Measurements from ENCODE around the gene CIDEA. TPM values are rescaled to one million over a fixed set of nuclear protein-coding genes. Genes with fewer than 3 reads are reported as not detected.

CIDEA gene
- total and polyA plus RNA-seq, 9 of the 15 experiments (the other 6 are each of a cell fraction or from before 2014, with no cell fraction given): not detected

DNA sequence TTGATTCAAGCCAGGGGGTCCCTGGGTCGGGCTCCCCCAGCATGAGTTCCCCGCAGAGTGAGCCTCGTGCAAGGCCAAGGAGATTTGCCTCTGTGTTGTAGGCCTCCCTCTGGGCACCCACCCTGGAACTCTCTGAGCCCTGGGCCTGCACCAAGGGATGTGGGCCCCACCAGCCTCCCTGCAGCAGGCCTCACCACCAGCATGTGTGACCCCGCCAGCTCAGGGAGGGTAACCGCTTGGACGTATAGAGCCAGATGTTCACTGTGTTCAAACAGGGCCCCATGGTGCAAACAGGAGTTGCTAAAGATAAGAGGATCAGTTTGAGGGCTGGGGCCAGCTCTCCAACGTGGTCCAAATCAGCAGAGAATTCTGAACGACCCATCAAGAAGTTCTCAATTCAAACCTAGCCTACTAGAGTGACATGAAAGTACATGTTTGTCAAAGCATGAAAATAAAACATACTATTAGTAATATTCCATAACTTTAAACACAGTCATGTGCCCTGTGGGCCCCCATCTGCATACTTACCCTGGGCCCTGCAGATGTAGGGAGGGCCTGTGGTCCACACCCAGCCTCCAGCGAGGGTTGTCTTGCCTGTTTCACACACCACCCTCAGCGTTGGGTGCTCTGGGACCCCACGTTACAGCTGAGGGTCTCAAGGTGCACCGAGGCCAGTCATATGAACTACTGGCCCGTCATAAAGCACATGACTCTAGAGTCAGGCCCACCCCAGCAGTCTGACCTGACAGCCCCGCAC, 48.4 kb downstream of the CIDEA start (continued):
- TF ChIP-seq, protein P1, sequence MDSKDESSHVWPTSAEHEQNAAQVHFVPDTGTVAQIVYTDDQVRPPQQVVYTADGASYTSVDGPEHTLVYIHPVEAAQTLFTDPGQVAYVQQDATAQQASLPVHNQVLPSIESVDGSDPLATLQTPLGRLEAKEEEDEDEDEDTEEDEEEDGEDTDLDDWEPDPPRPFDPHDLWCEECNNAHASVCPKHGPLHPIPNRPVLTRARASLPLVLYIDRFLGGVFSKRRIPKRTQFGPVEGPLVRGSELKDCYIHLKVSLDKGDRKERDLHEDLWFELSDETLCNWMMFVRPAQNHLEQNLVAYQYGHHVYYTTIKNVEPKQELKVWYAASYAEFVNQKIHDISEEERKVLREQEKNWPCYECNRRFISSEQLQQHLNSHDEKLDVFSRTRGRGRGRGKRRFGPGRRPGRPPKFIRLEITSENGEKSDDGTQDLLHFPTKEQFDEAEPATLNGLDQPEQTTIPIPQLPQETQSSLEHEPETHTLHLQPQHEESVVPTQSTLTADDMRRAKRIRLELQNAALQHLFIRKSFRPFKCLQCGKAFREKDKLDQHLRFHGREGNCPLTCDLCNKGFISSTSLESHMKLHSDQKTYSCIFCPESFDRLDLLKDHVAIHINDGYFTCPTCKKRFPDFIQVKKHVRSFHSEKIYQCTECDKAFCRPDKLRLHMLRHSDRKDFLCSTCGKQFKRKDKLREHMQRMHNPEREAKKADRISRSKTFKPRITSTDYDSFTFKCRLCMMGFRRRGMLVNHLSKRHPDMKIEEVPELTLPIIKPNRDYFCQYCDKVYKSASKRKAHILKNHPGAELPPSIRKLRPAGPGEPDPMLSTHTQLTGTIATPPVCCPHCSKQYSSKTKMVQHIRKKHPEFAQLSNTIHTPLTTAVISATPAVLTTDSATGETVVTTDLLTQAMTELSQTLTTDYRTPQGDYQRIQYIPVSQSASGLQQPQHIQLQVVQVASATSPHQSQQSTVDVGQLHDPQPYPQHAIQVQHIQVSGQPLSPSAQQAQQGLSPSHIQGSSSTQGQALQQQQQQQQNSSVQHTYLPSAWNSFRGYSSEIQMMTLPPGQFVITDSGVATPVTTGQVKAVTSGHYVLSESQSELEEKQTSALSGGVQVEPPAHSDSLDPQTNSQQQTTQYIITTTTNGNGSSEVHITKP (IDR thresholded peaks at IDR 0.05; ENCODE audit: partially characterized antibody): peak; percentile 19
- TF ChIP-seq ZNF197 (CRISPR knock-in tag; IDR thresholded peaks at IDR 0.05; ENCODE audit: low read depth): 0 out of 2 replicates have a peak, but pooled peaks have one; percentile 76
- TF ChIP-seq, protein P2, sequence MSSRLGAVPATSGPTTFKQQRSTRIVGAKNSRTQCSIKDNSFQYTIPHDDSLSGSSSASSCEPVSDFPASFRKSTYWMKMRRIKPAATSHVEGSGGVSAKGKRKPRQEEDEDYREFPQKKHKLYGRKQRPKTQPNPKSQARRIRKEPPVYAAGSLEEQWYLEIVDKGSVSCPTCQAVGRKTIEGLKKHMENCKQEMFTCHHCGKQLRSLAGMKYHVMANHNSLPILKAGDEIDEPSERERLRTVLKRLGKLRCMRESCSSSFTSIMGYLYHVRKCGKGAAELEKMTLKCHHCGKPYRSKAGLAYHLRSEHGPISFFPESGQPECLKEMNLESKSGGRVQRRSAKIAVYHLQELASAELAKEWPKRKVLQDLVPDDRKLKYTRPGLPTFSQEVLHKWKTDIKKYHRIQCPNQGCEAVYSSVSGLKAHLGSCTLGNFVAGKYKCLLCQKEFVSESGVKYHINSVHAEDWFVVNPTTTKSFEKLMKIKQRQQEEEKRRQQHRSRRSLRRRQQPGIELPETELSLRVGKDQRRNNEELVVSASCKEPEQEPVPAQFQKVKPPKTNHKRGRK (tag; IDR thresholded peaks at IDR 0.05): no peak
- 0 out of 2 replicates have a peak, but pooled peaks have one; percentile 40 for TF ChIP-seq HDAC2 (IDR thresholded peaks at IDR 0.05)
- TF ChIP-seq SMC3 (conservative IDR thresholded peaks at IDR 0.05; ENCODE audit: insufficient read depth, low read depth, low read length): no peak
- peak; percentile 34; the same call in 1 of the 2 replicates for TF ChIP-seq TOE1 (IDR thresholded peaks at IDR 0.05; ENCODE audit: borderline replicate concordance)
- TF ChIP-seq TOE1 (CRISPR knock-in tag; IDR thresholded peaks at IDR 0.05; ENCODE audit: borderline replicate concordance, low read depth): no peak
- peak; percentile 82 for TF ChIP-seq KLF16 (IDR thresholded peaks at IDR 0.05)
- peak; percentile 57 for TF ChIP-seq EP400 (IDR thresholded peaks at IDR 0.05)
- TF ChIP-seq ETV5 (CRISPR knock-in tag; IDR thresholded peaks at IDR 0.05; ENCODE audit: low read depth): no peak
- TF ChIP-seq, protein P3, sequence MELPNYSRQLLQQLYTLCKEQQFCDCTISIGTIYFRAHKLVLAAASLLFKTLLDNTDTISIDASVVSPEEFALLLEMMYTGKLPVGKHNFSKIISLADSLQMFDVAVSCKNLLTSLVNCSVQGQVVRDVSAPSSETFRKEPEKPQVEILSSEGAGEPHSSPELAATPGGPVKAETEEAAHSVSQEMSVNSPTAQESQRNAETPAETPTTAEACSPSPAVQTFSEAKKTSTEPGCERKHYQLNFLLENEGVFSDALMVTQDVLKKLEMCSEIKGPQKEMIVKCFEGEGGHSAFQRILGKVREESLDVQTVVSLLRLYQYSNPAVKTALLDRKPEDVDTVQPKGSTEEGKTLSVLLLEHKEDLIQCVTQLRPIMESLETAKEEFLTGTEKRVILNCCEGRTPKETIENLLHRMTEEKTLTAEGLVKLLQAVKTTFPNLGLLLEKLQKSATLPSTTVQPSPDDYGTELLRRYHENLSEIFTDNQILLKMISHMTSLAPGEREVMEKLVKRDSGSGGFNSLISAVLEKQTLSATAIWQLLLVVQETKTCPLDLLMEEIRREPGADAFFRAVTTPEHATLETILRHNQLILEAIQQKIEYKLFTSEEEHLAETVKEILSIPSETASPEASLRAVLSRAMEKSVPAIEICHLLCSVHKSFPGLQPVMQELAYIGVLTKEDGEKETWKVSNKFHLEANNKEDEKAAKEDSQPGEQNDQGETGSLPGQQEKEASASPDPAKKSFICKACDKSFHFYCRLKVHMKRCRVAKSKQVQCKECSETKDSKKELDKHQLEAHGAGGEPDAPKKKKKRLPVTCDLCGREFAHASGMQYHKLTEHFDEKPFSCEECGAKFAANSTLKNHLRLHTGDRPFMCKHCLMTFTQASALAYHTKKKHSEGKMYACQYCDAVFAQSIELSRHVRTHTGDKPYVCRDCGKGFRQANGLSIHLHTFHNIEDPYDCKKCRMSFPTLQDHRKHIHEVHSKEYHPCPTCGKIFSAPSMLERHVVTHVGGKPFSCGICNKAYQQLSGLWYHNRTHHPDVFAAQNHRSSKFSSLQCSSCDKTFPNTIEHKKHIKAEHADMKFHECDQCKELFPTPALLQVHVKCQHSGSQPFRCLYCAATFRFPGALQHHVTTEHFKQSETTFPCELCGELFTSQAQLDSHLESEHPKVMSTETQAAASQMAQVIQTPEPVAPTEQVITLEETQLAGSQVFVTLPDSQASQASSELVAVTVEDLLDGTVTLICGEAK (IDR thresholded peaks at IDR 0.05): no peak
- TF ChIP-seq, protein P3 (CRISPR knock-in tag; IDR thresholded peaks at IDR 0.05): no peak
- TF ChIP-seq ZNF384 (IDR thresholded peaks at IDR 0.05; ENCODE audit: low read depth, low read length): no peak

Measured in K562 (cell line).